HG03457 (cell line): Measurements from ENCODE around the gene TJP1.
"Not testable (repeated sequence)": the region's sequence is repeated elsewhere in the genome, so short reads cannot be mapped to it uniquely, and the experiment has no call there.

Source experiments
- ATAC-seq: cut with Tn5 transposase; IDR thresholded peaks from one replicate; pipeline ENCODE4 v1.9.1; 2021; ENCODE audit warnings: moderate number of reproducible peaks; ENCODE audit not compliant: unreplicated experiment

Gene TJP1

GRCh38 chr15:29685156-29686078, 136.9 kb downstream of the TJP1 start:
- ATAC-seq, result no peak

DNA sequence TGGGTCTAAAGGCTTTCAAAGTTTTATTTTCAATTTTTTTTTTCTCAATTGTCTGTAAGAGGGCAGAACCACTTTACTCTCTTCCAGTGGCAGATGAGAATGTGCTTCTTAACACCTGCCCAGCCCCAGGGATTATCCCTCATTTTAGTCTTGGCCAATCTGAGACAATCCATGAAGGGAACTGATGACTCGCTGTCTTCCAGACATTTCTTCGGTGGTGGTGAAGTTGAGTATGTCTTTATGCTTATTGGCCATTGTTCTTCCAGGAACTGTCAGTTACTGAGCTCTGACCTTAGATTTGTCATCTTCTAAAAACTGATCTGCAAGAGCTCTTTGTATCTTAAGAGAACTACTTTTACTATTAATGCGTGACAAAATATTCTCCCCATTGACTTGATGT, 139.5 kb downstream of the TJP1 start:
- no peak for ATAC-seq

GRCh38 chr15:29682361-29682760, 139.9 kb downstream of the TJP1 start:
- ATAC-seq, result no peak

GRCh38 chr15:29681946-29682345, 140.3 kb downstream of the TJP1 start:
- no peak for ATAC-seq

DNA sequence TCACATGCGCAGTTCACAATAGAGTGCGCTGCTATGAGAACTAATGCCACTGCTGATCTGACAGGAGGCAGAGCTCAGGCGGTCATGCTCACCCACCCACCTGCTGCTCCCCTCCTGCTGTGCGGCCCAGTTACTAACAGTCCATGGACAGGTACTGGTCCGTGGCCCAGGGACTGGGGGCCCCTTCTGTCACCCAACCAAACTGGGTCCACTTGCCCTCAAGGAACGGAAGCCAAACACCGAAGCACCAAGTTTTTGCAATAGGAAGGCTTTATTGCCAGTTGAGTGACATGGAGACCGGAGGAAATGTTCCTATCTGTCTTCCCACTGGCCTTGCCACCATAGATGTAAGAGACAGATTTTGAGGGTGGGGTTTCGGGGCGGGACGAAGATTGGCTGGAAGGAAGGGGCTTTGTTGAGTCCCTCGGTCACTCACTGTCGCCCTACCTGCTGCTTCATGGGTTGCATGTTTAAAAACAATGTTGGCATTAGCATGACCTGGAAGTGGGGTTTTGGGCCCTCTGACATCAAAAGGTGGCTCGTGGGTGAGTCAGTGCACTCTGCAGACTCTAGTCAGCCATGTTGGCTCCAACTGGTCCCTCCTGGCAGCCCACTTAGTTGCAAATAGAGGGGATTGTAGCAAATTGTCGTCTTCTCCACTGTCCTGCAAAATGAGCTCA, 141.0 kb downstream of the TJP1 start:
- ATAC-seq, result no peak

GRCh38 chr15:29680465-29681165, 141.7 kb downstream of the TJP1 start:
- no peak for ATAC-seq

- ATAC-seq, result no peak
Measured at GRCh38 chr15:29678504-29679034, 143.7 kb downstream of the TJP1 start.

DNA sequence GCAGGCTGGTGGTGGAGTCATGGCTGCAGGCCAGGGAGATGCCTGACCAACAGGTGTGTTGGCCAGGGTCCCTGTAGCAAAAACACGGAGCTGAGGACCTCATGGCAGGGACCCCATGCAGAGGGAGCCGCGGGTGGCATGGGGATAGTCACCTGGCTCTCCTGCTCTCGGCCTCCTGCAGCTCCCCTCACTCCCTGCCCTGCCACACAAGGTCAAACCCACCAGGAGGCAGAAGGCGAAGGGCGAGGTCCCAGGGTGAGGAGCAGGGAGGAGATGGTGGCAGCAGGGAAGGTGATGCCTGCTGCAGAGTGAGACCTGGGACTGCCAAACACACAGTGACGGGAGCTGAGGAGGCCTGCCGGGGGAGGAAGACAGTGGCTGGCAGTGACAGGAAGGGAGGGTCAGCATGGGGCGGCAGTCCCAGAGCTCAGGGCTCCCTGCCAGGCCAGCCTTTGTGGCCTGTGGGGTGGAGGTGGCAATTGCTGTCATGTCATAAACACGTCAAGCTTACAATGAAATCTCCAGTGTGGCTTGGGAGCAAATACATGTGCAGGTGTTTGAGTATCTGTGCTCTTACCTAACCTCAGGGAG, 144.3 kb downstream of the TJP1 start:
- no peak for ATAC-seq

- no peak for ATAC-seq
Measured at GRCh38 chr15:29677455-29677854, 144.8 kb downstream of the TJP1 start.

DNA sequence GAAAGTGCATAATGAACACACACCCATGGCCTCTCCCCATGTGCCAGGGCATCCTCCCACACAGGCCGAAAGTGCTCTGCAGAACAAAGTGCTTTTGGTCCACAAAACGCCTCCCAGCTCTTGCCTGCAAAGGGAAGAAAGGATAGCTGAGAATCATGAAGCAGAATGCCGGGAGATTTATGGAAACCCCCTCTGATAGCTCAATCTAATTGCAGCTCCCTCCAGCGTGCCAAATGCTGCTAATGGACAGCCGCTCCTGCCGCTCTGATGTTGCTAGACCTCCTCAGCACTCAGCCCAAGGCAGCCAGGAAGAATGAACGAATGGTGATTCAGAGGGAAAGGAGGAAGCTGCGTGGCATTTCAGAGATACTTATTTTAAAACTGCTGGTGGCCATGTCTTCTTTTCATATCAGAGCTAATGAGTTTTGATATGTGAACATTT, 145.3 kb downstream of the TJP1 start:
- no peak for ATAC-seq

- ATAC-seq, result not testable (repeated sequence)
Measured at GRCh38 chr15:29676374-29676960, 145.8 kb downstream of the TJP1 start.

- no peak for ATAC-seq
Measured at GRCh38 chr15:29675791-29676301, 146.4 kb downstream of the TJP1 start.

DNA sequence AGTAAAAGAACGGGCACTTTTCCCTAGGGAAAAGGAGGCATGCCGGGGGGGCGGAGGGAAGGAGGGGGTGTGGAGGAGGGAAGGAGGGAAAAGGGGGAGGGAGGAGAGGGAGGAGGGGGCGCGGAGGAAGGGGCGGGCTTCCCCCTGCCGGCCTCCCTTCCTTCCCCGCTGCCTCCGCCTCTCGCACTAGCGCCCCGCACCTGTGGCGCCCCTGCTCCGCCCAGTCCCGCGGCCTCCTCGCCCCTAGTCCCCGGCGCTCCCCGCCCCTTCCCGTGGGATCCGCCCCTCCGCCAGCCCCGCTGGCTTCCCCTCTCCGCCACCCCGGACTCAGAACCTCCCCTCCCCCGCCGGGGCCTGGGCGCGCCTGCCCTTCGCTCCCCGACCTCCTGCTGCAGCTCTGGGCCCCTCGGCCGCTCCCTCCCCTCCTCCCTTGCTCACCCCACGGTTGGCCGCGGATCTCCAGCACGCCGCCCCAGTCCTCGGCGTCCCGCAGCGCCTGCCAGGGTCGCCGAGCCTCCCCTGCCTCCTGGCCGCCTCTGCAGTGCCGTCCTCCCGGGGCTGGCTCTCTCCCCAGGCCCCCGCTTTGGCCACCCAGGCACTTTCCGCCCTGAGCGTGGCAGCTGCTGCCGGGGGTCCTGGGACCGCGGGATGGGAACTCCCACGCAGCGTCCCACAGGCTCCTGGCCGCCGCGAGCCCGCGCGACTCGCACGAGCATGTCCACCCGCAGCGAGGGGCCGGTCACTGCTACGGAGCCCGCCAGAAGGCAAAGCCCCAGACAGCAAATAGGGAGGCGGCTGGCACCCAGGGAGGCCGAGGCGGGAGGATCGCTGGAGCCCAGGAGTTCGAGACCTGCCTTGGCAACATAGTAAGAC, 147.4 kb downstream of the TJP1 start:
- ATAC-seq, result no peak

GRCh38 chr15:29672923-29673809, 149.1 kb downstream of the TJP1 start:
- no peak for ATAC-seq

DNA sequence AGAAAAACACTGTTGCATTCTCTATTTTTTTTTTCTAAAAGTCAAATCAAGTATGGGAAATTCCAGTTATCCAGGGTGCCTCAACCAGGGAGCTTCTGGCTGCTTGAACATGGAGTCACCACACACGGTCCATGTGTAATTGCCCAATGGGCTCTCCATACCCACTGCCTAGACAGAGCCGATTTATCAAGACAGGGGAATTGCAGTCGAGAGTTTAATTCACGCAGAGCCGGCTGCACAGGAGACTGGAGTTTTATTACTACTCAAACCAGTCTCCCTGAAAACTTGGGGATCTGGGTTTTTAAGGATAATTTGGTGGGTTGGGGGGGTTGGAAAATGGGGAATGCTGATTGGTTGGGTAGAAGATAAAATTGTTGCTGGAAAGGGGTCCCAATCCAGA, 149.8 kb downstream of the TJP1 start:
- no peak for ATAC-seq

DNA sequence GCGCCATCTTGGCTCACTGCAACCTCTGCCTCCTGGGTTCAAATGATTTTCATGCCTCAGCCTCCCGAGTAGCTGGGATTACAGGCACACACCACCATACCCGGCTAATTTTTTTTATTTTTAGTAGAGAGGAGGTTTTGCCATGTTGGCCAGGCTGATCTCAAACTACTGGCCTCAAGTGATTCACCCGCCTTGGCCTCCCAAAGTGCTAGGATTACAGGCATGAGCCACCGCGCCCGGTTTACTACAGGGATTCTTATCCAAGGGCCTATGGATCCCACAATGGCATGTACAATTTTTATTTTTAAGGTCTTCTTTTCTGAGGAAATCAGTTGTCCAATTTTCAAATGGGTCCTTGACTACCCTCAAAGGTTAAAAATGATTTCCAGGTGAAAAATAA, 150.2 kb downstream of the TJP1 start:
- ATAC-seq, result not testable (repeated sequence)

DNA sequence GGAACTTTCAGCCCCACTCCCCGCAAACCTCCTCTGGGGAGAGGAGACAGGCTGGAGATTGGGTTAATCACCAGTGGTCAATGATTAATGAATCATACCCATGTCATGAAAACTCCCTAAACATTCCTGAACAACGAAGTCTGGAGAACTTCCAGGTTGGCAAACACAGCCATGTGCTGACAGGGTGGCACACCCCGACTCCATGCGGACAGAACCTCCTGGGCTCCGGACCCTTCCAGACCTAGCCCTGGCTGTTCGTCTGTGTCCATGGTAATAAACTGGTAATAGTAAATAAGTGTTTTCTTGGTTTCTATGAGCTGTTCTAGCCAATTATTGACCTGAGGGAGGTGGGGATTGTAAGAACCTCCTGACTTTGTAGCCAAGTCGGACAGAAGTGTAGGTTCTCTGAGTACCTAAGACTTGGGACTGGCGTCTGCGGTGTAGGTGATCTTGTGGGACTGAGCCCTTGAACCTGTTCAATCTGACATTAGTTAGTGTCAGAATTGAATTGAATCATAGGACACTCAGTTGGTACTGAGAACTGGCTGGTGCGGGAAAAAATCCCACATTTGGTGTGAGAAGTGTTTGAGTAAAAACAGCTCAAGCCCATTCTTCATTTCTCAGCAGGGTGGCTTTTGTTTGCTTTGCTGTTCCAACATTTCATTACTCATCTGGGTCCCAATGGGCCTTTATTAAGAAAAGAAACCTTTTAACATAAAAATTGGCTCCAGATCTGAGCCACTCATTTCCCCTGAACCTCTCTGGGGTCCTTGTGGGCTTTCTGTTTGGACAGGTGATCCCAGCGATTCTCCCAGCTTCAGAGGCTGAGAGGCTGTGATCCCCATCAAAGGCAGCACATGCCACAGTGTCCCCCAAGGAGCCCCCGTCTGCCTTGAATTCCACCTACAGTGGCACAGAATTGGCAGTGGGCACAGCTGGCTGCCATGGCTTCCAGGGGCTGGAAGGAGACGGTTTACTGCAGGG, 151.0 kb downstream of the TJP1 start:
- no peak for ATAC-seq
